K562 (cell line): ENCODE results near the gene SUCO. TPM values are rescaled to one million over a fixed set of nuclear protein-coding genes. Genes with fewer than 3 reads are reported as not detected.

Experiments used
- ATAC-seq: fragments of 200-7000 bp; cut with Tn5 transposase; 3 replicates; pipeline ENCODE4 v1.9.1; 2020; ENCODE audit warnings: moderate library complexity
- BruUV-seq: library from RNA; stranded (reverse); fragments of 400-500 nt; replicated peaks from 2 replicates; lab custom pipeline; 2021; lab: Mats Ljungman, UMichigan
- CTCF ChIA-PET: fragments of 300-600 bp; formaldehyde crosslinking; extraction: SDS; loops from one replicate; lab custom pipeline; 2021; ENCODE audit warnings: low intra/inter-chr PET ratio; lab: Yijun Ruan, JAX
- POLR2A ChIA-PET: fragments of 300-600, 350-650 bp; sonication (Branson Sonifier 250); formaldehyde crosslinking; extraction: SDS; loops from one replicate; lab custom pipeline; 2021; ENCODE audit warnings: antibody characterized with exemption, inconsistent platforms; lab: Yijun Ruan, JAX
- DNase-seq, 4 experiments: peaks; one replicate each; pipeline versions ENCODE4 v3.0.0 to v3.0.0-alpha.2; 2011 to 2018; ENCODE audit warnings: low spot score in 3 of 4, mixed read lengths in 3 of 4; ENCODE audit errors: extremely low read depth in 1 of 4
- FAIRE-seq: peaks from 2 replicates; lab custom pipeline; 2011; peaks lifted over from hg19 to GRCh38; lab: Jason Lieb, UNC
- H2AFZ ChIP-seq: 2 replicates; pipeline ENCODE4 v1.6.0; 2011; ENCODE audit warnings: low read depth, low read length, control low read depth, inconsistent platforms
- H3K27ac ChIP-seq: fragments of 200-600 bp; 3 replicates; pipeline ENCODE4 v1.8.0; 2011; ENCODE audit warnings: low read depth, mild to moderate bottlenecking, control low read depth, inconsistent platforms, low read length, moderate library complexity, mixed read lengths; ENCODE audit errors: extremely low read depth
- H3K27me3 ChIP-seq, 2 experiments: fragments of 300-600 bp in 1 of 2; 2 replicates in 1 of 2; 3 replicates in 1 of 2; pipeline versions ENCODE4 v1.6.0 to v1.8.0; 2011; ENCODE audit warnings: inconsistent platforms in 2 of 2, low read length in 2 of 2, mild to moderate bottlenecking in 1 of 2, mixed read lengths in 1 of 2, moderate library complexity in 1 of 2; ENCODE audit not compliant: control insufficient read depth in 2 of 2, insufficient read depth in 2 of 2
- H3K36me3 ChIP-seq: fragments of 300-600 bp; 3 replicates; pipeline ENCODE4 v1.8.0; 2011; ENCODE audit warnings: mild to moderate bottlenecking, low read length, inconsistent platforms; ENCODE audit not compliant: control insufficient read depth, insufficient read depth
- H3K4me1 ChIP-seq, 2 experiments: fragments of 200-600 bp in 1 of 2; replicated peaks in 1 of 2; 2 replicates in 1 of 2; 3 replicates in 1 of 2; pipeline versions ENCODE4 v1.5.1 to v1.8.0; 2011; ENCODE audit warnings: inconsistent platforms in 2 of 2, low read length in 2 of 2, mild to moderate bottlenecking in 1 of 2, mixed read lengths in 1 of 2, moderate library complexity in 1 of 2; ENCODE audit not compliant: control insufficient read depth in 2 of 2, insufficient read depth in 2 of 2
- H3K4me2 ChIP-seq: 2 replicates; pipeline ENCODE4 v1.6.1; 2011; ENCODE audit warnings: low read length, control low read depth, inconsistent platforms, mixed read lengths; ENCODE audit not compliant: insufficient read depth
- H3K4me3 ChIP-seq: fragments of 200-600 bp; sonication (generic), shearing (Covaris generic); 2 replicates; pipeline ENCODE4 v1.5.1; 2016; ENCODE audit warnings: control low read depth, inconsistent platforms
- H3K79me2 ChIP-seq: fragments of 200-600 bp; 3 replicates; pipeline ENCODE4 v1.8.0; 2011; ENCODE audit warnings: low read length, inconsistent platforms; ENCODE audit not compliant: control insufficient read depth, insufficient read depth
- H3K9ac ChIP-seq, 2 experiments: 2 replicates each; pipeline versions ENCODE4 v1.6.0 to v1.6.1; 2011; ENCODE audit warnings: low read depth in 2 of 2, low read length in 2 of 2, control low read depth in 1 of 2, inconsistent platforms in 1 of 2, mild to moderate bottlenecking in 1 of 2, mixed read lengths in 1 of 2; ENCODE audit not compliant: insufficient read depth in 1 of 2
- H3K9me1 ChIP-seq: one replicate; pipeline ENCODE4 v1.6.0; 2011; ENCODE audit warnings: inconsistent platforms, mild to moderate bottlenecking, low read length, moderate library complexity; ENCODE audit not compliant: control insufficient read depth, insufficient read depth
- H3K9me3 ChIP-seq: replicated peaks from 2 replicates; pipeline ENCODE4 v1.5.1; 2011; ENCODE audit warnings: low read depth, low read length, inconsistent platforms; ENCODE audit not compliant: control insufficient read depth, insufficient read depth
- H4K20me1 ChIP-seq: replicated peaks from 2 replicates; pipeline ENCODE4 v1.6.1; 2011; ENCODE audit warnings: low read length, inconsistent platforms, mixed read lengths; ENCODE audit not compliant: control insufficient read depth, insufficient read depth
- CGGBP1 ChIP-seq: fragments of 250-450 bp; sonication (Bioruptor Pico); IDR thresholded peaks from 2 replicates; pipeline ENCODE4 v1.9.0; 2021; ENCODE audit warnings: mild to moderate bottlenecking
- HDAC8 ChIP-seq: fragments of 450-650 bp; IDR thresholded peaks from 2 replicates; pipeline ENCODE4 v1.6.1; 2016; ENCODE audit warnings: mild to moderate bottlenecking, missing genetic modification characterization, moderate library complexity, missing compliant biosample characterization
- MEIS2 ChIP-seq: fragments of 450-650 bp; IDR thresholded peaks from 2 replicates; pipeline ENCODE4 v1.6.1; 2014; ENCODE audit warnings: mild to moderate bottlenecking; ENCODE audit not compliant: partially characterized antibody
- NFIX ChIP-seq: fragments of 250-450 bp; sonication (Bioruptor Pico); IDR thresholded peaks from 2 replicates; pipeline ENCODE4 v1.4.0; 2020; ENCODE audit warnings: low read depth, mild to moderate bottlenecking, moderate library complexity
- STAG1 ChIP-seq: sonication (generic); formaldehyde crosslinking; IDR thresholded peaks from 2 replicates; pipeline ENCODE4 v1.5.0; 2020; ENCODE audit warnings: missing genetic modification reagents, borderline replicate concordance
- ZNF232 ChIP-seq: sonication (generic); formaldehyde crosslinking; IDR thresholded peaks from 2 replicates; pipeline ENCODE4 v1.8.0; 2022; ENCODE audit warnings: mild to moderate bottlenecking, missing genetic modification reagents
- ZNF436 ChIP-seq: fragments of 250-450, 450-650 bp; sonication (Bioruptor Pico); formaldehyde crosslinking; IDR thresholded peaks from 2 replicates; pipeline ENCODE4 v1.7.0; 2020; ENCODE audit warnings: mild to moderate bottlenecking
- ZNF445 ChIP-seq: fragments of 250-450 bp; sonication (Bioruptor Pico); IDR thresholded peaks from 2 replicates; pipeline ENCODE4 v1.4.0; 2020; ENCODE audit warnings: low read depth, mild to moderate bottlenecking, moderate library complexity
- ZSCAN29 ChIP-seq: fragments of 450-650 bp; IDR thresholded peaks from 2 replicates; pipeline ENCODE4 v1.6.1; 2017
- WGBS: fragments of 100-300 bp; shearing (Covaris generic); methylation state at CpG from one replicate; pipeline ENCODE4 v1.1.6; 2016; ENCODE audit warnings: low coverage, mixed read lengths; ENCODE audit not compliant: insufficient coverage; ENCODE audit errors: missing lambda C conversion rate; 5-methylcytosine and 5-hydroxymethylcytosine counted together
- in situ Hi-C: fragments of 300-500 bp; cut with MboI; formaldehyde crosslinking; loops from 4 replicates; pipeline ENCODE4 v1.15.0; 2018; ENCODE audit warnings: inconsistent platforms, mixed read lengths
- intact Hi-C: fragments of 100-400 bp; cut with micrococcal nuclease; formaldehyde crosslinking; loops from 2 replicates; pipeline ENCODE4 v1.14.2; 2022
- polyA plus RNA-seq, 8 experiments: library from polyadenylated mRNA; depleted of rRNA in 4 of 8; stranded (reverse) in 5 of 8; unstranded in 3 of 8; fragments of >200 nt; fragmentation: Nextera tagmentation in 2 of 8; fragmentation: Illumina TruSeq in 1 of 8; extraction: Ambion mirVana in 2 of 8; extraction: Trizol in 1 of 8; gene quantifications; 2 replicates each; pipeline versions ENCODE4 v1.2.1 to v1.2.3, GENCODE V29; 2011 to 2014; ENCODE audit warnings: inconsistent platforms in 1 of 8, missing spikeins in 1 of 8
- total RNA-seq, 7 experiments: library from RNA; depleted of rRNA in 6 of 7; stranded (reverse); fragments of >200 nt in 6 of 7; fragmentation: Illumina TruSeq in 2 of 7; extraction: Trizol in 2 of 7; gene quantifications; 2 replicates each; pipeline versions ENCODE4 v1.2.1 to v1.2.3, GENCODE V29; 2011 to 2021; ENCODE audit warnings: low replicate concordance in 1 of 7
- TF ChIP-seq, protein P1 (sequence below), 2 experiments: fragments of 450-650 bp in 1 of 2; sonication (generic) in 1 of 2; formaldehyde crosslinking; conservative IDR thresholded peaks; 2 replicates each; pipeline versions ENCODE4 v1.4.0 to v1.8.1; 2020 to 2022; ENCODE audit warnings: mild to moderate bottlenecking in 1 of 2, missing genetic modification reagents in 1 of 2
- TF ChIP-seq, protein P2 (sequence below): fragments of 450-650 bp; IDR thresholded peaks from 2 replicates; pipeline ENCODE4 v1.6.1; 2016; ENCODE audit warnings: mild to moderate bottlenecking, moderate library complexity

SUCO gene
- total and polyA plus RNA-seq, 9 of the 15 experiments (the other 6 are each of a cell fraction or from before 2014, with no cell fraction given), result 2.5 to 20.6 (median 14.3) TPM

DNA sequence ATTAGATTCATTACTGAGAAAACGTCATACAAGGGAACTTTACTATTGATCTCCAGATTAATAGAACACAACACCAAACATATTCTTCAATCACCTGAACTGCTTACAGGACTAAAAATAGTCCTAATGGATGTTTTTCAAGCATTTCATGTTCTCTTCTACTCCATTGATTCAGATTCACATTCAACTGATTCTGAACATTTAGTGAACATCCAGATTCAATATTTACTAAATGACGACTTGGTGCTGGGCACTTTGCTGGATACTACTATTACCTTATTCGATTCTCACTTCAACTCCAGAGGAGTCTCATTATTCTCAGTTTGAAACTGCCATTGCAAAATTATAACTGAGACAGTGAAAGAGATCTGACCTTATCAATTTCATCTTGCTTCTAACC lies 18.8 kb upstream of the SUCO start:
- WGBS, result 15% methylated on average over 3 of the region's 3 CpGs
- H3K9me3 ChIP-seq, result no peaks in the 10 kb centered on the region; the same call in 1 of the 2 replicates
- H3K9ac ChIP-seq, result no peak overlapping the region
- no peaks in the 10 kb centered on the region for H3K36me3 ChIP-seq
- peak overlapping the region; percentile 21; the same call in 1 of the 2 replicates for H2AFZ ChIP-seq
- H4K20me1 ChIP-seq, result no peaks in the 10 kb centered on the region
- no peaks in the 10 kb centered on the region for H3K27me3 ChIP-seq
- in situ Hi-C loops (no loop called here), intact Hi-C loops (no loop called here)
- H3K9me1 ChIP-seq, result no peaks in the 10 kb centered on the region
- no TSS peak for BruUV-seq
- DNase-seq (no peak), ATAC-seq (no peak), FAIRE-seq (no peak)
- CTCF ChIA-PET, result no interaction called here
- H3K4me1 ChIP-seq, result peaks cover 0 to 16% of the 10 kb centered on the region in 2 experiments; a peak in 2 of 5 replicates
- no peak overlapping the region for H3K27ac ChIP-seq
- no peaks in the 10 kb centered on the region for H3K79me2 ChIP-seq
- H3K4me3 ChIP-seq, result no peak overlapping the region
- POLR2A ChIA-PET, result interaction anchor here (1.0 kb wide), 1 partner anchor 19 kb away, joined by 4 read pairs; the partner anchor contains the start of gene SUCO
- no peak overlapping the region for H3K4me2 ChIP-seq
- TF ChIP-seq ZNF436 (CRISPR knock-in tag), result no peak
- no peak for TF ChIP-seq HDAC8 (tag)
- TF ChIP-seq, protein P1, sequence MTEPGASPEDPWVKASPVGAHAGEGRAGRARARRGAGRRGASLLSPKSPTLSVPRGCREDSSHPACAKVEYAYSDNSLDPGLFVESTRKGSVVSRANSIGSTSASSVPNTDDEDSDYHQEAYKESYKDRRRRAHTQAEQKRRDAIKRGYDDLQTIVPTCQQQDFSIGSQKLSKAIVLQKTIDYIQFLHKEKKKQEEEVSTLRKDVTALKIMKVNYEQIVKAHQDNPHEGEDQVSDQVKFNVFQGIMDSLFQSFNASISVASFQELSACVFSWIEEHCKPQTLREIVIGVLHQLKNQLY (CRISPR knock-in tag; conservative IDR thresholded peaks at IDR 0.05), result no peak
- TF ChIP-seq ZNF232 (CRISPR knock-in tag), result no peak
- TF ChIP-seq STAG1 (CRISPR knock-in tag), result no peak
- TF ChIP-seq, protein P2, sequence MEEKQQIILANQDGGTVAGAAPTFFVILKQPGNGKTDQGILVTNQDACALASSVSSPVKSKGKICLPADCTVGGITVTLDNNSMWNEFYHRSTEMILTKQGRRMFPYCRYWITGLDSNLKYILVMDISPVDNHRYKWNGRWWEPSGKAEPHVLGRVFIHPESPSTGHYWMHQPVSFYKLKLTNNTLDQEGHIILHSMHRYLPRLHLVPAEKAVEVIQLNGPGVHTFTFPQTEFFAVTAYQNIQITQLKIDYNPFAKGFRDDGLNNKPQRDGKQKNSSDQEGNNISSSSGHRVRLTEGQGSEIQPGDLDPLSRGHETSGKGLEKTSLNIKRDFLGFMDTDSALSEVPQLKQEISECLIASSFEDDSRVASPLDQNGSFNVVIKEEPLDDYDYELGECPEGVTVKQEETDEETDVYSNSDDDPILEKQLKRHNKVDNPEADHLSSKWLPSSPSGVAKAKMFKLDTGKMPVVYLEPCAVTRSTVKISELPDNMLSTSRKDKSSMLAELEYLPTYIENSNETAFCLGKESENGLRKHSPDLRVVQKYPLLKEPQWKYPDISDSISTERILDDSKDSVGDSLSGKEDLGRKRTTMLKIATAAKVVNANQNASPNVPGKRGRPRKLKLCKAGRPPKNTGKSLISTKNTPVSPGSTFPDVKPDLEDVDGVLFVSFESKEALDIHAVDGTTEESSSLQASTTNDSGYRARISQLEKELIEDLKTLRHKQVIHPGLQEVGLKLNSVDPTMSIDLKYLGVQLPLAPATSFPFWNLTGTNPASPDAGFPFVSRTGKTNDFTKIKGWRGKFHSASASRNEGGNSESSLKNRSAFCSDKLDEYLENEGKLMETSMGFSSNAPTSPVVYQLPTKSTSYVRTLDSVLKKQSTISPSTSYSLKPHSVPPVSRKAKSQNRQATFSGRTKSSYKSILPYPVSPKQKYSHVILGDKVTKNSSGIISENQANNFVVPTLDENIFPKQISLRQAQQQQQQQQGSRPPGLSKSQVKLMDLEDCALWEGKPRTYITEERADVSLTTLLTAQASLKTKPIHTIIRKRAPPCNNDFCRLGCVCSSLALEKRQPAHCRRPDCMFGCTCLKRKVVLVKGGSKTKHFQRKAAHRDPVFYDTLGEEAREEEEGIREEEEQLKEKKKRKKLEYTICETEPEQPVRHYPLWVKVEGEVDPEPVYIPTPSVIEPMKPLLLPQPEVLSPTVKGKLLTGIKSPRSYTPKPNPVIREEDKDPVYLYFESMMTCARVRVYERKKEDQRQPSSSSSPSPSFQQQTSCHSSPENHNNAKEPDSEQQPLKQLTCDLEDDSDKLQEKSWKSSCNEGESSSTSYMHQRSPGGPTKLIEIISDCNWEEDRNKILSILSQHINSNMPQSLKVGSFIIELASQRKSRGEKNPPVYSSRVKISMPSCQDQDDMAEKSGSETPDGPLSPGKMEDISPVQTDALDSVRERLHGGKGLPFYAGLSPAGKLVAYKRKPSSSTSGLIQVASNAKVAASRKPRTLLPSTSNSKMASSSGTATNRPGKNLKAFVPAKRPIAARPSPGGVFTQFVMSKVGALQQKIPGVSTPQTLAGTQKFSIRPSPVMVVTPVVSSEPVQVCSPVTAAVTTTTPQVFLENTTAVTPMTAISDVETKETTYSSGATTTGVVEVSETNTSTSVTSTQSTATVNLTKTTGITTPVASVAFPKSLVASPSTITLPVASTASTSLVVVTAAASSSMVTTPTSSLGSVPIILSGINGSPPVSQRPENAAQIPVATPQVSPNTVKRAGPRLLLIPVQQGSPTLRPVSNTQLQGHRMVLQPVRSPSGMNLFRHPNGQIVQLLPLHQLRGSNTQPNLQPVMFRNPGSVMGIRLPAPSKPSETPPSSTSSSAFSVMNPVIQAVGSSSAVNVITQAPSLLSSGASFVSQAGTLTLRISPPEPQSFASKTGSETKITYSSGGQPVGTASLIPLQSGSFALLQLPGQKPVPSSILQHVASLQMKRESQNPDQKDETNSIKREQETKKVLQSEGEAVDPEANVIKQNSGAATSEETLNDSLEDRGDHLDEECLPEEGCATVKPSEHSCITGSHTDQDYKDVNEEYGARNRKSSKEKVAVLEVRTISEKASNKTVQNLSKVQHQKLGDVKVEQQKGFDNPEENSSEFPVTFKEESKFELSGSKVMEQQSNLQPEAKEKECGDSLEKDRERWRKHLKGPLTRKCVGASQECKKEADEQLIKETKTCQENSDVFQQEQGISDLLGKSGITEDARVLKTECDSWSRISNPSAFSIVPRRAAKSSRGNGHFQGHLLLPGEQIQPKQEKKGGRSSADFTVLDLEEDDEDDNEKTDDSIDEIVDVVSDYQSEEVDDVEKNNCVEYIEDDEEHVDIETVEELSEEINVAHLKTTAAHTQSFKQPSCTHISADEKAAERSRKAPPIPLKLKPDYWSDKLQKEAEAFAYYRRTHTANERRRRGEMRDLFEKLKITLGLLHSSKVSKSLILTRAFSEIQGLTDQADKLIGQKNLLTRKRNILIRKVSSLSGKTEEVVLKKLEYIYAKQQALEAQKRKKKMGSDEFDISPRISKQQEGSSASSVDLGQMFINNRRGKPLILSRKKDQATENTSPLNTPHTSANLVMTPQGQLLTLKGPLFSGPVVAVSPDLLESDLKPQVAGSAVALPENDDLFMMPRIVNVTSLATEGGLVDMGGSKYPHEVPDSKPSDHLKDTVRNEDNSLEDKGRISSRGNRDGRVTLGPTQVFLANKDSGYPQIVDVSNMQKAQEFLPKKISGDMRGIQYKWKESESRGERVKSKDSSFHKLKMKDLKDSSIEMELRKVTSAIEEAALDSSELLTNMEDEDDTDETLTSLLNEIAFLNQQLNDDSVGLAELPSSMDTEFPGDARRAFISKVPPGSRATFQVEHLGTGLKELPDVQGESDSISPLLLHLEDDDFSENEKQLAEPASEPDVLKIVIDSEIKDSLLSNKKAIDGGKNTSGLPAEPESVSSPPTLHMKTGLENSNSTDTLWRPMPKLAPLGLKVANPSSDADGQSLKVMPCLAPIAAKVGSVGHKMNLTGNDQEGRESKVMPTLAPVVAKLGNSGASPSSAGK, result no peak
- TF ChIP-seq CGGBP1 (CRISPR knock-in tag), result no peak
- no peak for TF ChIP-seq NFIX (CRISPR knock-in tag)
- no peak for TF ChIP-seq ZSCAN29
- TF ChIP-seq ZNF445, result no peak
- no peak for TF ChIP-seq MEIS2
